HG03139 (cell line): Measurements from ENCODE around the gene PBX4.

Source experiments
- ATAC-seq: cut with Tn5 transposase; IDR thresholded peaks from one replicate; pipeline ENCODE4 v1.9.1; 2021; ENCODE audit not compliant: unreplicated experiment

Gene PBX4

DNA sequence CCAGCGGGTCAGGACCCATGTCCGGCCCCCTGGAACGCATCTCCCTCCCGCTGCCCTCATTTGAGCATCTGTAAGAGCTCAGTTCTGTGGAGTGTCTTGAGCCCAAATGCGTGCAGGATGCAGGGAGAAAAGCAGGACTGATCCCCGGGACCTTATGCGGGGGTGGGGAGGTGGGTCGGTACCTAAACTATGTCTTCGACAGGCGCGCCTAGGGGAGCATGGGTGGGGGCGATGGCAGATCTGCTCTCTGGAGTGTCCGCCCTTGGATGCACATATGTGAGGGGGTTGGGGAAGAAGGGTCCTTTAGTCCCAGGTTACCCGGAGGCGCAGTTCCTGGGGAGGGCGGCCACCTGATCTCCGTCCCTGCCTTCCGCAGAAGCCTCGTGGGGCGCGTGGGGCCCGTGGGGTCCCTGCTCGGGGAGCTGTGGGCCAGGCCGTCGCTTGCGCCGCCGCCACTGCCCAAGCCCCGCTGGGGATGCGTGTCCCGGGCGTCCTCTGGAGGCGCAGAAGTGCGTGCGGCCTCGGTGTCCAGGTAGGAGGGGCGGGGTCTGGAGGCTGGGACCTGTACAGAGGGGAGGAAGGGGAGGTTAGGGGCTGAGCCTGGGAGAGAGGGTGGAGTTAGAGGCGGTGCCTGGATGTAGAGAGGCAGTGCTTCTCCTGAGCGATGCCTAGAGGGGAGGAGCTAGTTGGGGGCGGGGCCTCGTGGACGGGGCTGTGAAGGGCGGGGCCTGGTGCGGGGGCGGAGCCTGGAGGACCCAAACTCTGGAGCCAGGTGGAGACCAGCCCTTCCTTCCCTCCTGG is 77.6 kb downstream of the PBX4 start:
- ATAC-seq: no peak

DNA sequence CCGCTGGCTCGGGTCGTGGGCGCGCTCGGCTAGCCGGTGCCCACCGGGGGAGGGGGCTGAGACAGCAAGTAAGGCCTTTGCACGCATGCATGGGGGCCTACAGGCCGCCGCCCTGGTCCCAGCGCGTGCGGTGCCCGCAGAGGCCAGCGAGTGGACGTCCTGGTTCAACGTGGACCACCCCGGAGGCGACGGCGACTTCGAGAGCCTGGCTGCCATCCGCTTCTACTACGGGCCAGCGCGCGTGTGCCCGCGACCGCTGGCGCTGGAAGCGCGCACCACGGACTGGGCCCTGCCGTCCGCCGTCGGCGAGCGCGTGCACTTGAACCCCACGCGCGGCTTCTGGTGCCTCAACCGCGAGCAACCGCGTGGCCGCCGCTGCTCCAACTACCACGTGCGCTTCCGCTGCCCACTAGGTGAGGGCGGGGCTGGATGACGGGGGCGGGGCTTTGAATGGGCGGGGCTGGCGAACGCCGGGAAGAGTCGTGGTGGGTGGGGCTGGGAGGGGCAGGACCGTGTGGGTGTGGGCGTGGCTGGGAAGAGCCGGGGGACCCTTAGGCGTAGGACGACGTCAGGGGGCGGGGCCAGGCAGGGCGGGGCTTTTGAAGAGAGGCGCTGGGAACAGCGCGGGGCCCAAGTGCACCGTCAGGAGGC is 78.3 kb downstream of the PBX4 start:
- ATAC-seq: no peak

- no peak for ATAC-seq
Measured at GRCh38 chr19:19539698-19540063, 78.8 kb downstream of the PBX4 start.

GRCh38 chr19:19538785-19539166 is 79.7 kb downstream of the PBX4 start:
- ATAC-seq: no peak

DNA sequence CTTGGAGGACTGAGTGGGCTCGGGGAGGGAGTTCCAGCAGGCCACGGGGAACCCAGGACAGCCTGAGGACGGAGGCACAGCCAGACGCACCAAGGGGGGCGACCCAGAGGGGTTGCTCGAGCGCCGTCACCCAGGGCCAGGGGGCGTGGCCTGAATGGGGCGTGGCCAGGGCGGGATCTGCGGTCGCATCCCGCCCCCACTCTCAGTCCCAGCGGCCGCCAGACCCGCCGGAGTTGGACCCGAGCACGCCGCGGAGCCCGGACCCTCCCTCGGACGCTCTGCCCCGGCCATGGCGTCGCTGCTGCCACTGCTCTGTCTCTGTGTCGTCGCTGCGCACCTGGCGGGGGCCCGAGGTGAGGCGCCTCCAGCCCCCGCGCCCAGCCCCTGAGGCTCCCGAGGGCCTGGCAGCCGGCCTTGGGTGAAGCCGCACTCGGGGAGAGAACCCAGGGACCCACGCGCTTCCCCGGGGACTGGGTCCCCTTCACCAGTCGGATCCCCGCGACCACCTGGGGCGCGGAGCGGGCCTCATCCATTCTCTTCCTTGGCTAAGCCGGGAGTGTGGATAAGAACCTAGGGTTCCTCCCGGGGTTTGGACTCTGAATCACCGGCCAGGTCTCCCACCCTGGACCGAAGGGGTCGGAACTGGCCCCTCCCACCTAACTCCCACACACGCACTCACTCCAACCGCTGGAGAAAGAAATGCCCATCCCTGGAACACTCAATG is 80.3 kb downstream of the PBX4 start, which contains the start of gene CILP2:
TSS of gene CILP2 (plus strand) at position 205 of the 724 bp plus-strand sequence. CDS start at position 290, 85 bp downstream.
- ATAC-seq: no peak

DNA sequence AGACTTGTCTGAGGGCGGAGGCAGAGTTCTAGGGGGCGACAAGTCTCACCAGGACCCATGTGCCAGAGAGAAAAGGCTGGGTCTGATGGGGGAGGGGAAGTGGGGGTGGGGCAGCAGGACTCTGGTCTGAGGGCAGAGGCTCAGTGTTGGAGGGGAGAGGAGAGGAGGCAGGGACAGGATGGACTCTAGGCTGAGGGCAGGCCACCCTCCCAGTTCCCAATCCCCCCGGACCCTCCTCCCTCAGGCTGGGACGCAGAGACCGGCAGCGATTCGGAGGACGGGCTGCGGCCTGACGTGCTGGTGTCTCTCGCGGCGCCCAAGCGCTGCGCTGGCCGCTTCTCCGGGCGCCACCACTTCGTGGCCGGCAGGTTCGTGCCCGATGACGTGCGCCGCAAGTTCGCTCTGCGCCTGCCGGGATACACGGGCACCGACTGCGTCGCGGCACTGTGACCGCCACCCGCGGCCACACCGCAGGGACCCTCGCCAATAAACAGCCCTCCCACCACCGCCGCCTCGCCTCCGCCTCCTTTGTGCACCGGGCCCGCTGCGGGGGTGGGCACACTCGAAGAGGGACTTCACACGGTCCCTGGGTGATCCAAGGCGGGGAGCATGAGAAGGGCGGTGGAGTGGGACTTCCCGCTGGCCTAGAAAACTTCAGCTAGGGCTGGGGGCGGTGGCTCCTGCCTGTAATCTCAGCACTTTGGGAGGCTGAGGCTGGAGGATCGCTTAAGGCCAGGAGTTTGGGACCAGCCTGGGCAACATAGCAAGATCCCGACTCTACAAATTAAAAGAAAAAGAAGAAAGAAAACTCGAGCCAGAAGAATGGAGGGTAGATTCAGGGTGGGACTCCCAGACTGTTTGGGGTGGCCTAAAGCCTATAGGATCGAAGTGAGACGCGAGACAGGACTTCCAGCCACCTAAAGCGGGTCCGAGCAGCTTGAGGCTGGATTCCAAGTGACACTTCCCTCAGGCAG is 81.1 kb downstream of the PBX4 start:
- ATAC-seq: no peak

GRCh38 chr19:19535311-19536191 is 82.9 kb downstream of the PBX4 start:
- no peak for ATAC-seq

- ATAC-seq: no peak
Measured at GRCh38 chr19:19534556-19535265, 83.8 kb downstream of the PBX4 start.

GRCh38 chr19:19533841-19534240 is 84.6 kb downstream of the PBX4 start:
- ATAC-seq: no peak

- no peak for ATAC-seq
Measured at GRCh38 chr19:19532806-19533701, 85.4 kb downstream of the PBX4 start.

DNA sequence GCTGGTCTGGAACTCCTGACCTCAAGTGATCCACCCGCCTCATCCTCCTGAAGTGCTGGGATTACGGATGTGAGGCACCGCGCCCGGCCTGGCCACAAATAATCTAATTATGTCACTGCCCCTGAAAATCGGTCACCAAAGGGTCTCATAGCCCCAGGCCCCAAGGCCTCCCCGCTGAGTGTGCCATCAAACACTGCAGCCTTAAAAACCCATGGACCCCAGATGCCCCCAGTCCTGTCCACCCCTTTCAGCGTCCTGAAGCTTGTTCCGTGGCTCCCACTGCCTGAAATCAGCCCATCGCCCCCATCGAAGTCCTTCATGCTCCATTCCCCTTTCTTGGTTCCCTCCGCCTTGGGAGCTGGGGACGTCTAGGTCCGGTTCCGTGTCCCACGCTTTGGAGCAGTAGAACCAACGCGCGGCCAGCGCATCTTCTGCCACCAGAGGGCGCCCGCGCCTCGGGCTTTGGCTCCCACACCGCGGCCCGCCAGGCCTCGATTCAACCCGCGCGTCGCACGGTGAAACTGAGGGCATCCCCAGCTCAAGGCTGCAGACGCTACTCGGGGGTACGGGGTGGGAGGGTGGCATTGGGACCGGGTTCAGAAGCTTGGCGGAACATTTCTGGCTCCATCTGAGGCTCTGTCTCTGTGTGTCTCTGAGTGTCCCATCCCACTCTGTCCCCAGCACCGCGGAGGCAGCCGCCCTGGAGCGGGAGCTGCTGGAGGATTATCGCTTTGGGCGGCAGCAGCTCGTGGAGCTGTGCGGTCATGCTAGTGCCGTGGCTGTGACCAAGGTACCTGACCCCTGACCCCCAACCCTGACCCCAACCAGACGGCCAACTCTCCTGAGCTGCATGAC is 86.3 kb downstream of the PBX4 start:
- no peak for ATAC-seq

DNA sequence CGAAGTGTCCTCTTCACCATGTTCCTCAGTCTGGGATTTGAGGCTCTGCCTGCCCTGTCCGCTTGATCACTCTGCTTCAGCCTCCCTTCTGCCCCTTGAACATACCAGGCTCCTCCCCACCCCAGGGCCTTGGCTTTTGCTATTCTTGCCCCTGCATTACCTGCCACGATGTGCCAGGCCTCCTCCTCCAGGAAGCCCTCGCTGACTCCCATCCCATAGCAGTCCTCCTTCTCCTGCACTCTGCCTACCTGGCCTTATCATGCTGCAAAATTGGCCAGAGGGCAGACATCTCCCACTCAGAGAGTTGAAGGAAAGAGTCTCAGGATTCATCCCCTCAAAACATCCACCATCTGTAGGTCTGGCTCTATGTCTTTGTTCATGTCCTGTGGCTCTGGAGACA is 87.6 kb downstream of the PBX4 start:
- ATAC-seq: no peak

DNA sequence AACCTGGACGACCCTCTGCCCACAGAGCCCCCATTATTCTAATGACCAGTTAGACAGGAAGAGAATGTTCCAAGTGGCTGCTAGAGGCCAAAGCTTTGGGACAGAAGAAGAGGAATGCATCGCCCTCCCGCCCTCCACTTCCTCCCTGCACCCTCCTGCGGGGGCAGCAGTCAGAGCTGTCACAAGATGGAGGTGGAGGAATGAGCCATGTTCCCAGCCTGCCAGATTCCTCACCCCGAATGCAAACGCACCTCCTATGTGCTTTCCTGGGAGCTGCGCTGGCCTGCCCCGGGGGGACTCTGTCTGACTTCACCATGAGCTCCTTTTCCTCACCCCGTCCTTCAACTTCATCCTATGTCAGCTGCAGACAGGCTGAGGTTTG is 88.1 kb downstream of the PBX4 start:
- ATAC-seq: no peak

- no peak for ATAC-seq
Measured at GRCh38 chr19:19529783-19530422, 88.6 kb downstream of the PBX4 start.

GRCh38 chr19:19528721-19529490 is 89.6 kb downstream of the PBX4 start, which contains the start of gene YJEFN3:
Gene YJEFN3 (plus strand): TSS chr19:19528911. CDS start chr19:19528933, 22 bp downstream.
- no peak for ATAC-seq
